Embryonic facial prominence (tissue), 1 donor: ENCODE data around the gene SLC15A5.

Experiments
- DNase-seq: peaks from one replicate; pipeline ENCODE4 v3.0.0-alpha.2; 2016; ENCODE audit errors: extremely low spot score

SLC15A5 gene

GRCh38 chr12:16277585-16277984 is at the start of gene SLC15A5:
SLC15A5 (minus strand) TSS chr12:16277685; CDS start chr12:16277685, 0 bp downstream.
- no peak for DNase-seq

GRCh38 chr12:16325426-16325825 is 47.9 kb upstream of the SLC15A5 start:
- no peak for DNase-seq

- DNase-seq: no peak
These were observed 47.3 kb upstream of the SLC15A5 start for GRCh38 chr12:16324772-16325171.

GRCh38 chr12:16324272-16324671 is 46.8 kb upstream of the SLC15A5 start:
- DNase-seq: no peak

GRCh38 chr12:16323638-16324037 is 46.2 kb upstream of the SLC15A5 start:
- DNase-seq: no peak

- DNase-seq: no peak
These were observed 45.5 kb upstream of the SLC15A5 start for GRCh38 chr12:16323010-16323409.

- no peak for DNase-seq
These were observed 33.4 kb upstream of the SLC15A5 start for GRCh38 chr12:16310934-16311333.

- DNase-seq: no peak
These were observed 30.5 kb upstream of the SLC15A5 start for GRCh38 chr12:16307856-16308475.

GRCh38 chr12:16303939-16304338 is 26.5 kb upstream of the SLC15A5 start:
- no peak for DNase-seq

GRCh38 chr12:16300736-16301135 is 23.3 kb upstream of the SLC15A5 start:
- peak; percentile 48 for DNase-seq

GRCh38 chr12:16300122-16300521 is 22.6 kb upstream of the SLC15A5 start:
- no peak for DNase-seq

GRCh38 chr12:16299403-16299802 is 21.9 kb upstream of the SLC15A5 start:
- no peak for DNase-seq

GRCh38 chr12:16297521-16297920 is 20.0 kb upstream of the SLC15A5 start:
- DNase-seq: no peak

GRCh38 chr12:16294376-16294956 is 17.0 kb upstream of the SLC15A5 start:
- no peak for DNase-seq

- no peak for DNase-seq
These were observed 13.5 kb upstream of the SLC15A5 start for GRCh38 chr12:16291032-16291431.

GRCh38 chr12:16285586-16285985 is 8.1 kb upstream of the SLC15A5 start:
- DNase-seq: no peak

GRCh38 chr12:16282978-16283377 is 5.5 kb upstream of the SLC15A5 start:
- DNase-seq: no peak

- no peak for DNase-seq
These were observed 4.6 kb upstream of the SLC15A5 start for GRCh38 chr12:16282081-16282480.

- DNase-seq: no peak
These were observed 3.7 kb upstream of the SLC15A5 start for GRCh38 chr12:16281157-16281556.

GRCh38 chr12:16272222-16272621 is 5.3 kb downstream of the SLC15A5 start:
- no peak for DNase-seq

- no peak for DNase-seq
These were observed 6.4 kb downstream of the SLC15A5 start for GRCh38 chr12:16271062-16271461.

- DNase-seq: no peak
These were observed 7.5 kb downstream of the SLC15A5 start for GRCh38 chr12:16269946-16270345.

GRCh38 chr12:16266085-16266484 is 11.4 kb downstream of the SLC15A5 start:
- no peak for DNase-seq

- no peak for DNase-seq
These were observed 15.5 kb downstream of the SLC15A5 start for GRCh38 chr12:16261944-16262475.
